Activated CD4-positive, CD25-positive, alpha-beta regulatory T cell (primary cell): ENCODE measurements around the gene MID1.

ENCODE experiments used
- DNase-seq, 4 experiments: peaks; one replicate each; lab custom pipeline; 2025; lab: John Stamatoyannopoulos, UW

The MID1 gene

DNA sequence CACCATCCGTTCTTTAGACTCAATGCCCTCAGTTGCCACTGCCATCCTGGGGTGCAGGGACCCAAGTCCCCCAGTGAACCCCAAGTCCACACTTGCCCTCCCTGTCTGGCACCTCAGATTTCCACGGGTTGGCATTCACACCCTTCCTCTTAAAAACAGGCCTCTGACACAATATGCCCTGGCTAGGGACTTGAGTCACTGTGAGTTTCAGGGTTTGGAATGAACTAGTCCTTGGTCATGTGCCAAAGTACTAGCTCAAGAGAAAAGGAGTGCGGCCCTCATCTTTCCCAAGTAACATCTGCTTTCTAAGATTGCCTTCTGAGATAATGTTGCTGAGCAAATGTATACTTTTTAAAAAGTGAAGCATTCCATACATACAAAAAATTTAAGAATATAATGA is 134.0 kb downstream of the MID1 start:
- DNase-seq: no peak

DNA sequence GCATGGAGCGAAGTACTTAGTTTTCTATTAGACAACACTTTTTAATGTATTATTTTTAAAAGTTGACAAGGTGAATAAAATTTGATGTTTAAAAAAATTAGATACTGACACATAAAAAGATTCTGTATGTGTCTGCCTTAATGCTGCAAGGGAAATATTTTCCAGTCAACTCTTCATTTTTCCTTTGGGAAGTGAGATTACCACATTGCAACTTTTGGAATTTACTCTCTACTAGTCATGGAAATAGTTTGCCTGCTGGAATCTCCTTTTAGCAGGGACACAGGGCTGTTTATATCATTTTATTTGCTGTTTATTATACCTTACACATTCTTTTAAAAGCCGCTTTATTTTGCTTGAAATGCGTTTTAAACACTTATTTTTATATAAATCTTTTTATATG is 135.1 kb downstream of the MID1 start:
- no peak for DNase-seq

DNA sequence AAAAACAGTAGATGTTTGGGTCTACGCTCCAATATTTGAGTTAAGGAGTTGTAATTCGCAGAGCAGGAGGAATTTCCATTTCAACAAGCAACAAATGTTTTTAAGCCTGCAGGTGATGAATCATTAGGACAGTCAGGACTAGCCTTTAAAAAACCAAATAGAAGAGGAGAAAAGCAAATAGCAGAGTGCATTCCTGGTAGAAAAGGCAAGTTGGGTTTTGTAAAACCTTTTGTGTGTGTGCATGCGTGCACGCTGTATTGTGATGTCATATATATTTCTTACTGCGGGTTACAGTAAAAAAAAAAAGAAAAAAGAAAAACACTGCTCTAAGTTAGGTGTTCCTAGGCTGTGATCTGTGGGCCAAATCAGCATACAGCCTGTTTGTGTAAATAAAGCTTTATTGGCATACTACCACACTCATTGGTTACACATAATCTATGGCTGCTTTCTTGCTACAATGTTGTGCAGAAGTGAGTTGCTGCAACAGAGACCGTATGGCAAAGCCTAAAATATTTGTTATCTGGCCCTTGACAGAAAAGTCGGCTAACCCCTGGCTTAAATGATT is 135.6 kb downstream of the MID1 start:
- DNase-seq: no peak

DNA sequence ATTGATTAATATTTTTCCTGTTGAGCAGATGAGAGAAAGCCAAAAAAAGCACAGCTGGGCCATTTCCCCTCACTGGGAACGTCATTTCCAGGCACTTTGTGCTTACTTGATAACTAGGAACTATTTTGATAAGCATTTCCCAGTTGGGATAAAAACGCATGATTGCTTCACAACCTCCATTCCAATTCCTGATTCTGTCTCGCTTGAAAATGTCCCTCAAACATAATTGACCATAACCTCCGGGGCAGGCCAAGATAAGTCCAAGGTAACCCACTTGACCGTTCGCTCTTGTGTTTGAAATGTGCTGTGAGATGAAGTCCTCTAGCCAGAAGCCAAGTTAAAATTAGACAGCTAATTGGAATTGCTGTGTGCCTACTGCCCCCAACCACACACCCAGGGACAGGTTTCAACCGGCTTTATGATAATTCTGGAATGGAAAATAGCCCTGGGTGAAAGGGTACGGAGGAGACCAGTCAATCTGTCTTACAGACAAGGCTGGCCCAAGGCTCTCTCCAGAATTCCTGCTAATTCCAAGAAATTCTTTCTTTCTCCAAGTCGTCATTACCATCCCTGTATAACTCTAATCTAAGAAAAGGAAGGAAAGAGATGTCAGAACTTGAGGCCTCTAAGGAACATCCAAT is 137.1 kb downstream of the MID1 start:
- no peak for DNase-seq

DNA sequence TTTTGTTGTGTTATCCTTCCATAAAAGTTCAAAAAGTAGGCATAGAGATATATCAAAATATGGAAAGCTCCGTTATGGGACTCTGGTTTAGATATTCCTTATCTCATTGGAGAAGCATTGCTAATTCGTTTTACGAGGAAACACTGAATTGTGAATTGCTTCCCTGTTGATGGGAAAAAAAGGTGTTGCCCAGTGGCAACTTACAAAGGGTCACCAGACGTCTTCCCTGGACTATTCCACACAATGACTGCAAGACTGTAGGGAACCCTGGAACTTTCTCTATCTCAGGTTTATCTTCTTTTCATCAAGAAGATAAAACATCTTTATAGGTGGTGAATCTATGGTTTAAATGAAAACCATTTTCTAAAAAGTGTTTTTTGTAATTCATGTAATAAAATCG is 137.7 kb downstream of the MID1 start:
- DNase-seq: no peak

DNA sequence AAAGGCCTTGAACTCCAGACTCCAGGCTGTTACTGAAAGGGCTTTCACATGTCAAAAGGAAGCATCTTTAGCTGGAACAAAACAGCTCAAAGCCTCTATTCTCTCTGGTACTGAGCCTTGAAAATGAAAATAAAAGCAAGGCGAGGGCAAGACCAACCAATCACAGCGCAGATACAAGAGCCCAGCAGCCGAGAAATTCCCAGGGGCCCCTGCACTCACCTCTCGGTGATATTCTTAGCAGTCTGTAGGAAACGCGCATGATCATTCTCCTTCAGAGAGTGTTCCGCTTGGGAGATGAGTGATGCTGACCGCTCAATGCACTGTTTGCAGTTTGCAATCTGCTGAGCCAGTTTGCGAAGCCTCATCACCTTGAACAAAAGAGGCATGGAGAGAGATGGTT is 138.1 kb downstream of the MID1 start:
- no peak for DNase-seq

DNA sequence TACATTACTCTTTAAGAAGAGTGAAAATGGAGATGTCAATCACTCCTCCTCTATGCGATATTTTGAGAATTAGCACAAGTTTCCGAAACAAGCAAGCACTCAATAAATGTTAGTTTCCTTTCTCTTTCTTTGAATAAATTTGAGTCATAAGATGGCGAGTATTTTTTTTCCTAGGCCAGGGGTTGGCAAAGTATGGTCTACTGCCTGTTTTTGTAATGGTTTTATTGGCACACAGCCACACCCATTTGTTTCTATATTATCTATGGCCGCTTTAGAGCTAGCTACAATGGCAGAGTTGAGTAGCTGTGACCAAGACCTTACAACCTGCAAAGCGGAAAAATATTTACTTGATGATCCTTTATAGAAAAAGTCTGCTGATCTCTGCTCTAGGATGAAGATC is 139.5 kb downstream of the MID1 start:
- no peak for DNase-seq

DNA sequence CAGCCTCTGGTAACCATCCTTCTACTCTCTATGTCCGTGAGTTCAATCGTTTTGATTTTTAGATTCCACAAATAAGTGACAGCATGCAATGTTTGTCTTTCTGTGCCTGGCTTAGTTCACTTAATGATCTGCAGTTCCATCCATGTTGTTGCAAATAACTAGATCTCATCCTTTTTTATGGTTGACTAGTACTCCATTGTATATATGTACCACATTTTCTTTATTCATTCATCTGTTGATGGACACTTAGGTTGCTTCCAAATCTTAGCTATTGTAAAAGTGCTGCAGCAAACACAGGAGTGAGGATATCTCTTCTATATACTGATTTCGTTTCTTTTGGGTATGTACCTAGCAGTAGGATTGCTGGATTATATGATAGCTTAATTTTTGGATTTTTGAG is 140.9 kb downstream of the MID1 start:
- DNase-seq: no peak

DNA sequence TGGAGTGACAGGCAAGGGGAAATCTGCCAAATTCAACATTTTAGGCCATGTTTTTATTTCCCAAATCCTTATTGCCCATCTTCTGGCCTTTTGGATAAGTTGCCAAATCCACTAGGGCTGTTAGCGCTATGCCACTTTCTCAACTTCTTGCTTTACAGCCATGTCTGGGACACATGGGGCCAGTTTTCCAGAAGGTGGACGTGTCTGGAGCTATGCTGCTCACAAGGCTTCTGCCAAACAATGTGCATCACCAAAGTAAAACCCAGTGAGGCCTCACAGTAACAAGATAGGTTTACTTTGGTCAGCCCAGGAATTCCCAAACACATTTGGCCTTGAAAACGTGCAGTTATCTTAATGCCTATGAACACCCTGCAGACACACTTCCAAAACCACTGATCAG is 142.9 kb downstream of the MID1 start:
- DNase-seq: no peak

DNA sequence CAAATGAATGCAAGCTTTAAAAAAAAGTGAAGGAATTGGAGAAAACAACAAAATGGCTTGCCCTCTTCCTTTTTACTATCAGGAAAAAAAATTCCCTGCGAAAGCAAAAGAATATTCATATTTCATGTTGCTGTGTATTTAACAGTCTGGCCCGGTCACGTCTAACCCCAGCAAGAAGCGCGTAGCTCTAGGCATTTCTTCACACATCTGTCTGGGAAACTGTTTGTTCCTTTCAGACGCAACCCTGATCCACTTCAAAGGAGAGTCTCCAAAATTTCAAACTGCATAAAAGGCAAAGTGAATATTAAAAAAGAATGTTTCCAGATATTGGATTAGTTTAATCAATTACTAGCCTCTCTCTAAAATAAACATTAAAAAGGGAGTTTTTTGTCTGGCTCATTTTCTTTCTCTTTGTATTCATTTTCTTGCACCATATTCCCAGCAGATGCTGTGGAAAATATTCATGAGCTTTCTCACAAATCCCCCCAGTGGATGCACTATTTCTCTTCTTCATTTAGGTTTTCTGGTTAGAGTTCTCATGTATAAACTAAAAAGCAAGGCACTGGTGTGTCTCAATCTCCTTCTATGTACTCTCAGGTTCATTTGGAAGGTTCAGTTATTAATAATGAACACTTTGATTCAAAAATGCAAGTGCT is 145.3 kb downstream of the MID1 start:
- DNase-seq: no peak

DNA sequence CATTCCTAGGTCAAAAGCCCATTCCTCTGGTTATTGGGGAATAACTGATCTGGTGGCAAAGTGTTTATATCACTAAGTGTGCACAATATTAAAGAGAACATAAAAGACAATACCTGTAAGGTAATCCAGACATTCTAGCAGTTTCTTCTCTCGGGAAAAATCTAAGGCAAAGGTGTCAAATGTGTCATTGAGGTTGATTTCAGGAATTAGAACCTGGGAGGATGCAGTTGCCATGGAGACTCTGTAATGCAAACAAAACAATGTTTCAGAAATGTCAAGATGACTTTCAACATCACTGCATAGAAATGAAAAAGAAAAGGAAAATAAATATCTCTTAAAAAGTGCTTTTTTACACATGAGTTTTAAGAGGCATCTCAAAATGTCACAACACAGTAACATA is 145.9 kb downstream of the MID1 start:
- DNase-seq: no peak

DNA sequence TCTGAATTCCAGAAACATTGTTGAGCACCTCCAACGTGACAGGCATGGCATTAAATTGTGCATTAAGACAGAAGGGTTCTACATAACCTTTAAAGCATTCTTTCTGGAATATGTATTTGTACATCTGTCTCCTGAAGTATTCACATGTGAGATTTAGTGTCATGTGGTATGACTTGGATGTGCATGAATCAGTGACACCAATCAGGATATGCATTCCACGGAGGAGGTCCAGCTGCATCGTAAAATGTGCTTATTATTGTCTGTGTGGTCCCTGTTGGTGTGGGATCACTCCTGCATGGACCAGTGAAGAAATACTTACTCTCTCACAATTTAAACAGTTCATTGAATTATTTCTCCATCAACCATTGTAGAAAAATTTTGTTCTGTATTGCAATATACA is 149.0 kb downstream of the MID1 start:
- no peak for DNase-seq

DNA sequence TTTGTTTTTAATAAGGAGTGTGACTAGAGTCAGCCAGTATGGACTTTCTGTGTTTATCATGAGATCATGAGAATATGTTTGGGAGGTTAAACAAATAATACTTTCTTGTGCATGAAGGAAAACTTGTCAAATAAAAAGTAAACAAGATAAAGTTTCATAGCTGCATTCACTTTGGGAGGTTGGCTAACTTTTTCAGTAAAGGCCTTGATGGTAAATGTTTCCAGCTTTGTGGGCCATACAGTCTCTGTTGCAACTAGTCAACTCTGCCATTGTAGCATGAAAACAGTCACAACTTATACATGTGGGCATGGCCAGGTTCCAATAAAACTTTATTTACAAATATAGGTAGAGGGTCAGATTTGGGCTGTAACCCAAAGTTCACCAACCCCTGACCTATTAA is 150.4 kb downstream of the MID1 start:
- no peak for DNase-seq

DNA sequence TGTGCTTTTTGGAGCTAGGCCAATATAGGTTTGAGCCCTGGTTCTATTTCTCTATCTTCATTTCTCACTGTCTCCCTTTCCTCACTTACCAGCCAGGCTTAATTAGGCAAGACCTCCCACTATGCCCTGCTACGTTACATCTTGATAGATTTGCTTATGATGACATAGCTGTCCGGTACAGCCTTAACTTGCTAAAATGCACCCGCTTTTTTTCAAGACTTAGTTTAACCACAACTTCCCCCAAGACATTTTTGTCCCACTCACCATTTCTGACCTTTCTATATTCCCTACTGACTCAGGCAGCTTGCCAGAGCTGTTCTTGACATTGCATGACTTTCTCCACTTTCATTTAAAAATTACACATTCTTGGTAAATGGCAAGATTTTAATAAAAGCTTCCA is 152.6 kb downstream of the MID1 start:
- DNase-seq: no peak

DNA sequence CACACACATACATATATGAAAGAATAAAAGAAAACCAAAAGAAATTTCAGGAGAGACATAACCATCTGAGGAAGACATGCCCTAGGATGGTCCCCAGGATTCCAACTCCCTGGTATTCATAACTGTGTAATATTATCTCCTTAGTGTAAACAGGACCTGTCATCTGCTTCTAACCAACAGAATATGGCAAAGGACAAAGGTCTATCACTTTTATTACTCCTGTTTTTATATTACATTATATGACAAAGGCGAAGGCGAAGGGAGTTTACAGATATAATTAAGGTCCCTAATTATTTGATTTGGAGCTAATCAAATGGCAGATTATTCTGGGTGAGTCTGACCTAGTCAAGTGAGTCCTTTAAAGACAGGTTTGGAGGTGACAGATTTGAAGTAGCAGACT is 155.1 kb downstream of the MID1 start:
- DNase-seq: no peak

DNA sequence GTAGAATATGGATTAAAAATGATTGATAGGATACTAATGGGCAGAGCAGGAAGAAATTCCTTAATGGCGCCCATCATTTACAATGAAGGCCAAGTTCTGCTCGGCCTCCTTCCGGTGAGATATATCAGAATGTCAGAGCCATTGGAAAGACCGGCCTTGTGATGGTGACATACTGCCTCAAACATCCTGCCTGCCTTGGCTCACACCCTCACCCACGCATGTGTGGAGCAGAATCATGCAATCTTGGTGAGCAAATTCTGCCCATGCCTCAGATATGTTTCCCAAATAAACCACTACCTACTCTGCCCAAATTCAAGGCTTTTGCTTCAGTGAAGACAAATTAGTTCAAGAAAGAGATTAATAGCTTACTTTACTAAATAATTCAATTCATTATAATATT is 163.3 kb downstream of the MID1 start:
- no peak for DNase-seq

DNA sequence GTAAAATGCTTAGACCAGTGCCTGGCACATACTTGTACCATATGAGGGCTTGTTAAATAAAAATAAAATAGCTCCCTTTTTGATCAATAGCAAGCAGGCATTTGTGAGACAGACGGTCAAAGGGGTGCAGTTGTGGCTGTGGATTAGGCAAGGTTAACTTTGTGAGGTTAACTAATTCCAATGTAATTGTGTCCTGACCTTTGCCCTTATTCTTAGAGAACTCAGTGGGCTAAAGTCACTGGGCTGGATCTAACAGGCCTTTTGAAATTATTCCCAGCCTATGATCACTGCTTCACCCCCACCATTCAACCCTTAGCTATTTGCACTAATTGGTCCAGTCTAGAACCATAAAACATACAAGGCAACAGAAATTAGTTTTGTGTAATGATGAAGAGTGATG is 166.4 kb downstream of the MID1 start:
- DNase-seq: no peak

DNA sequence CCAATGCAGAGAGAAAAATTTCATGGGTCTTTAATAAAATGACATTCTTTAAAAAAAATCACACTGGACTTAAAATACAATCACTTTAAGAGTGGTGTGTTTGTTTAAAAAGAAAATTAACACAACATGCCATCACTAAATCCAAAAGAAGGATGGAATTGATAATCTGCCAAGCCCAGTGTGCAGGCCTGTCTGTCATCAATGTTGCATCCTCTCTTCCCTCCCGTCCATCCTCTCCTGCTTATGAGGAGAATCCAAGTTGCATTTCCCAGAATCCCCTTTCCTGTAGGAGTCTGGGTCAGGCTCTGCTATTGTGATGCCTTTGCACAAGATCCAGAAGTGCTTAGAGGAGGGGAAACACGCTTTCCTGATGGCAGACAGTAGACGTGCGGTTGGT is 169.4 kb downstream of the MID1 start:
- no peak for DNase-seq

DNA sequence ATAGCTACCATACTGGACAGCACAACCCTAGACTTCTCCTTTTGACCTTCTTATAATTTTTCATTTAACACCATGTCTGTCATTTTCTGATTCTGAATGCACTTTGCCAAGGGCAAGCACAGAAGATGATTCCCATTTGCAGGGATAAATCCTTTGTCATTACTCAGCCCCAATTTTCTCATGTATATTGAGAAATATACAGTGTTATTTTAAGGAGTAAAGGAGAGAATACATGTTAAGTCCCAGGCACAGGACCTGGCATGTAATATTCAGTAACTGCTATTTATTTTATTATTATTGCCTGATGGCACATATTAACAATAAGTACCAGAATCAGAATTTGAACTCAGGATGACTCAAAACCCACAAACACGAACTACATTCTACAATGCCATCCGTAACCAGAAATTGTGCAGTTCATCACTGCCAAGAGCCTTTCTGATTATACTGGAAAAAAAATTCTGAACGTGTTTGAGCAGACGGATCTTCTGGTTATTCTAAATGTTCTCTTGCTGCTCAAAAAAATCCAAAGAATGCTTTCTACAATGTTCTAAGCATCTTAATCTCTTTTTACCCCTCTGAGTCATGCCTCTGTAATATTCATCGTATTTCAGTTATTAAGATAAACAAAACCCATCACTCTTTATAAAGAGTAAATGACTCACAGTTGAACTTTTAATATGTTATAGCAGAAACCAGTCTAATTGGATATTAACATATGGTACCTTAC is 170.0 kb downstream of the MID1 start:
- DNase-seq: no peak

DNA sequence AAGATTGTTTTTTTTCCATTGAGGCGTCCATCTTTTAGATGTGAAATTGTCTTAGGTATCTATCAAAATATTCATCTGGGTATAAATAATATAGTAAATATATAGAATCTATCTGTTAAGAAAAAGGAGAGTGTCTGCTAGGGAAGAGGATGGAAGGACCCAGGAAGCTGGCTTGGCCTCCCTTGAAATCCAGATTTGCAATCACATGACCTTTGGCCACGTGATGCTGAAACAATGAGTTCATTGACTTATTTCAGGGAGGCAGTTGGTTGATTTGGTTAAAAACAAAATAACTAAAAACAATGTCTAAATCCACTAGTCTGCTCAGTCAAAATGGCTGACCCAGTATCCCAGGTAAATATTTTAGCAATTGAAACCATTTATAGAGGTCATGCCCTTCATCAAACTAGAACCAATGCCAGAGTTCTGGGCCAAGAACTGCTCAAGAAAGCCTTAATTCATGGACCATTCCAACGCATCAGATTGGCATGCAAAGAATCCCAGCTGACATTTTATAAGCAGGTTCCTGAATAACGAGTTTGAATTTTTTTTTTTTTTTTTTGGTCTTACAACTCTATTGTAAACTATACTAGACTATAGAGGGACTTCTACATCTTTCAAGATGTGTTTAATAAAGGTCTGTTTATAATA is 172.7 kb downstream of the MID1 start:
- DNase-seq: no peak

DNA sequence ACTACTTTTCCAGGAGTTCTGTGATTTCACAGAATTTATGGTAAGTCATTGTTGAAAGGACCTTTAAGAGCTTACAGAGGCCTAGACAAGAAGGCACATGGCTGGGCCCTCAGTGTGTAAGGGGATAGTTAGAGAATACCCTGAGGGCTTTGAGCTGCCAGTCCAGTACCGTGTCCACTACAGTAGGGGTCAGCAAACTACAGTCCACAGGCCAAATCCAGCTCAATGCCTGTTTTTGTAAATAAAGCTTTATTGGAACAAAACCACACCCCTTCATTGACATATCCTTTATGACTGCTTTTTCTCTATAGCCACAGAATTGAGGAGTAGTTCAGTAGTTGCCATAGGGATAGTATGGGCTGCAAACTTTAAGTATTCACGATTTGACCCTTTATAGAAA is 176.2 kb downstream of the MID1 start:
- DNase-seq: no peak

DNA sequence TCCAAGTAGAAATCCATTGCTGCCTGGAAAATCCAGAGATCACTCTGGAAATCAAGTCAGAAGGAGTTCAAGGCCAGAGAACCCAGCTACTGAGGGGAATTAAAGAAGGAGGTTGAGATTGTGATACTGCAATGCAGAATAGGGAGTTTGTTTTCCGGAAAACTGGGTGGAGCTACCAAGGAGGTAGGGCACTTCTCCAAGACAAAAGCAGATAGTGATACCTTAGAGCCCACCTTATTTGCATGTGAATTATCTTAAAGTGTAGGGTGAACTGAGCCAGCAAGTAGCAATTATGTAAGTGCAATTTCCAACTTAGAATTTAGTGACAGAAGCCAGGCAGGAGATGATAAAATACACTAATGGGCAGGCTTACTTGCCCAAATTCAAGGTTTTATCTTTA is 178.9 kb downstream of the MID1 start:
- no peak for DNase-seq
